OCI-M1 (cell line): Measurements from ENCODE around the gene PTTG1IP.

Experiments used
- DNase-seq: peaks from one replicate; lab custom pipeline; 2025; lab: John Stamatoyannopoulos, UW

The PTTG1IP gene

GRCh38 chr21:44895859-44896258 is 22.4 kb upstream of the PTTG1IP start:
- no peak for DNase-seq

- no peak for DNase-seq
These were observed 21.3 kb upstream of the PTTG1IP start for GRCh38 chr21:44894687-44895302.

DNA sequence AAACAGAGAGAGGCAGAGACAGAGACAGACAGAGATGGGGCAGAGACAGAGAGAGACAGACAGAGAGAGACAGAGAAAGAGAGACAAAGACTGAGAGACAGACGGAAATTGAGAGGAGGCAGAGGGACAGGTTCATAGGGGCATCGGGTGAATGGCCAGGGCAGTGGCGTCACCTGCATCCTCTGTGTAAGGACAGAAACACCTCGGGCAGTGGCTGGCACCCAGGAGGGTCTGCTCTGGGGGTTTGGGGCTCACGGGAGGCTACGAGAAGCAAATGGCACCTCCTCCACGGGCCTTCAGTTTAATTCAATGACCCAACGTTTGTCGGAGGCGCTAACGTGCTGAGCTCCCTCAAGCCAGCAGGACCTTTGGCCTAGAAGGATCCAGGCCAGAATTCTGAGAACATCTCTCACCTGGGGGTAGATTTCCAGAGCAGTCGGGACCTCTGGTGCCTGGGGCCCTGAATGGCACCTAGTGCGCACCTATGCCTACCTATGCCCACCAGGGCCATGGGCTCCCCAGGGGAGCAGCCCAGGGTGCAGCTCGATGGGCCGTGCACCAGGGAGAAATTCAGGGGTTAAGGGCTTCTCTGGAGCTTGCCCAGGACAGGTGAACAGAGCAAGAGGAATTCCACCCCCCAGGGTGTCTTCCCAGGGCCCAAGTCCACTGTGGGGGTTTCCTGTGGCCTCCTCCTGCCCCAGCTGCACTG is 20.6 kb upstream of the PTTG1IP start:
- no peak for DNase-seq

GRCh38 chr21:44893278-44893556 is 19.7 kb upstream of the PTTG1IP start:
- DNase-seq = no peak

- DNase-seq = peak; percentile 87
These were observed 19.2 kb upstream of the PTTG1IP start for GRCh38 chr21:44892536-44893277.

DNA sequence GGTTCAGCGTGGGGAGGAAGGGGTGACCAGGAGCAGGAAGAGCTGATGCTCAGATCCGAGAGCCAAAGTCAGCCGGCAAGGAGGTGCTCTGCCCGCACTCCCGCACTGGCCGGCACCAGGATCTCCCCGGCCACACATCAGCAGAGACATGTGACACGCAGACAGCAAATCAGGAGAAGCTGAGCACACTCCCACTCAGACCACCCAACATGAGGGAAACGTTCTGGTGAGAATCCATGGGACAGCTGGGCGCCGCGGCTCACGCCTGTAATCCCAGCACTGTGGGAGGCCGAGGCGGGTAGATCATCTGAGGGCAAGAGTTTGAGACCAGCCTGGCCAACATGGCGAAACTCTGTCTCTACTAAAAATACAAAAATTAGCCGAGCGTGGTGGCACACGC is 18.6 kb upstream of the PTTG1IP start:
- no peak for DNase-seq

DNA sequence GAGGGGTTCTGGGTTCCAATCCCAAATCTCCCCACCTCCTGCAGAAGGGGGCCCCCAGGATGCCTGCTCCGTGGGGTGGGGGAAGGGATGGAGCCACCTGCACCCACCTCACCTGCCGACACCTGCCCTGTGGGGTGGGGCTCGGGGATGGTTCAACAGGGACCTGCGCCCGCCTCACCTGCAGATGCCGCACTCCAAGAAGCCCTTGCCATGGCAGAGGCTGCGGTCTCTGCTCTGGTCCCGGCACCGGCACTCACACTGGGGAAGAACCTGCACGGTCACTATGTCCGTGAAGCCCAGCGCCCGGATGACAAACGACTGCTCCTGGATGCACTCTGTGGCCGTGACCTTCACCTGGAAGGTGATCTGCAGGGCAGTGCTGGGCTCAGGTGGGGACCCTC is 18.1 kb upstream of the PTTG1IP start:
- no peak for DNase-seq

DNA sequence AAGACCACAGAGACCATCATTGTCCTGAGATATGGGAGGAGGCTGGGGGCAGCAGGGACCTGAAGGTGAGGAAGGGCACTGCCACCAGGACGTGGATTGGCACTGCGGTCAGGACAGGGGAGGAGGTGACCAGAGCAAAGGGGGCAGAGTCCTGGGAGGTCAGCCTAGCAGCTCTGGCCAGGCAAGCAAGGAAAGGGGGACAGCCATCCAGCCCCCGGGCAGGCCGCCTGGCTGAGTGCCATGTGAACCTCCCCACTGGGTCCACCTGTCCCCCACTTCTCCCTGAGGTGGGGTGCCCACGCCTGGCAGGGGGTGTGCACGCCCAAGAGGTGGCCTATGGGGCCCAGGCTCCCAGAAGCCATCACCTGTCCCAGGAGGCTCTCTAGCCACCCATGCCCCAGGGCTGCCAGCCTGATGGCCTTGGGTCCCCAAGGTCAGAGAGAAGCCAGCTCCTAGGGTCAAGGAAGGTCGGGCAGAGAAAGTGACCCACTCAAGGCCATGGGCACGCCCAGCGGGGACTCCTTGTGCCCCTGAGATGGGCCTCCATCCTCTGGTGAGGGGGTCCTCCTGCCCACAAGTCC is 17.6 kb upstream of the PTTG1IP start:
- DNase-seq = no peak

DNA sequence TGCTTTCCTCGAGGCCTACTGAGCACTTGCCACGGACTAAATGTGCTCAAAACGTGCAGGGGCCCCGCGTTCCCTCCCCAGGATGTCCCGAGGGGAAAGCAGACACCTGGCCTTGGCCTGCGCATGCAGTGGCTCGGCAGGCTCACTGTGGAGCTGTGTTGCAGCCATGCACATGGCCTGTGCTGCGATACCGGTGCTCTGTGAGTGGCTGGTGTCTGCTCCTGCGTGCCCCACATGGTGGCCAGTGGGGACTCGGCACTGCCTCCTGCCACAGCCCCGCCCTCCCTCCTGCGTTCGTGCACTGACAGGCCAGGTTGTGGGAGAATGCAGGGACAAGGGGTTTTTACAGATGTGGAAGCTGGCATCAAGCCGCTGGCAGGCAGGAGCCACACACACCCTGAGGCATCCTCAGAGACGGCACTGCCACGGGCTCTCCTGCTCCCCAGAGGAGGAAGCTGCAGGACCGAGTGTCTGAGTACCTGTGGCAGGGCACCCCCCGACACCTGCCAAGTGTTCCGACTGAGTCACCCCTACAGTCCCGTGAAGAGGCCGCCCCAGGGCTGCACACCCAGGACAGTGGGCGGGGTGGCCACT is 16.9 kb upstream of the PTTG1IP start:
- DNase-seq = no peak

- DNase-seq = no peak
These were observed 16.3 kb upstream of the PTTG1IP start for GRCh38 chr21:44889625-44890337.

- DNase-seq = no peak
These were observed 15.4 kb upstream of the PTTG1IP start for GRCh38 chr21:44888581-44889550.

DNA sequence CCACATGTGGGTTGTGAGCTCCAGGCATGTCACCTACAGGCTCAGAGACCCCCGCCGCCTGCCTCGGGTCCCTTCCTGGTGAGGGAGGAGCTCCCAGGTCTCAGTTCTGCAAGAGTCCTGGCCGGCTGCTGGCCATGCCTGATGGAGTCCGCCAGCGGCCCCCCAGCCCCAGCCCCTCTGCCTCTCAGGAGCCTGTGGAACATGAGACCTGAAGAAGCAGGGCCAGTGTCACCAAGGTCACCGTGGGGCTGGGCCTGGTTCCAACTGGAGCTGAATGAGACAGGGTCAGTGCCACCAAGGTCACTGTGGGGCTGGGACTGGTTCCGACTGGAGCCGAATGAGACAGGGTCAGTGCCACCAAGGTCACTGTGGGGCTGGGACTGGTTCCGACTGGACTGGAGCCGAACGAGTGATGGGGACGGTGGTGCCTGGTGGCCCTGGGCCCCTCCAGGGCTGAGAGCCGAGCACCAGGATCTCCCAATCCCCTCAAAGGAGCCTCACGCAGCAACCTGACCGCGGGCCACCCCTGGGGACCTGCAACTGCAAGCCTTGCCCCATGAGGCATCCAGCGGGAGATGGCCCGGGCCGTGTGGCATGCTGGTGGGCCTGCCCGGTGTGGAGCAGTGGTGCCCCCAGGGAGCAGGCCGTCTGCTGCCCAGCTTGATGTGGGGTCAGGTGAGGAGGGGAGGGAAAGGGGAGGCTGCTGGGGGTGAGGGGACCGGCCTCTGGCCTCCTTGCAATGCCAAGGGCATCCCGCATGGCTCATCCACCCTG is 14.5 kb upstream of the PTTG1IP start:
- DNase-seq = no peak

- DNase-seq = no peak
These were observed 13.8 kb upstream of the PTTG1IP start for GRCh38 chr21:44887126-44887806.

GRCh38 chr21:44886113-44887075 is 12.9 kb upstream of the PTTG1IP start:
- DNase-seq = no peak

- DNase-seq = no peak
These were observed 12.1 kb upstream of the PTTG1IP start for GRCh38 chr21:44885615-44886014.

DNA sequence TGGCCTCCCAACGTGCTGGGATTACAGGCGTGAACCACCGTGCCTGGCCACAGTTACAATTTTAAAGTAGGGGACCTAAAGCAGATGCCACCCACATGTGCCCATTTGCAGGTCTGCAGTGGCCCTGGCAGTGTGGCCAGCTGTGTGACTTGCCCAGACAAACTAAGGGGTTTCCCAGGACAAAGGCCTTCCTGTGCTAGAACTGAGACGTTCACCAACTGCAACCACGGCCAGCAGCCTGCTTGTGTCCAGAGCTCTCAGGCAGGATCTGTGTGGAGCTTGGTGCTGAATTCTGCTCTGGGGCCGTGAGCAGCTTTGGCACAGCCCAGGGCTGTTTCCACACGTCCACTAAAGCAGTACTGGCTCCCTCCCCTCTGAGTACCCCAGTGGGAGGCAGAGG is 10.6 kb upstream of the PTTG1IP start:
- DNase-seq = no peak

GRCh38 chr21:44883250-44883649 is 9.8 kb upstream of the PTTG1IP start:
- DNase-seq = no peak

- DNase-seq = no peak
These were observed 7.8 kb upstream of the PTTG1IP start for GRCh38 chr21:44881198-44881872.
